GM12865 (cell line): Measurements from ENCODE around the gene STRIP1.
A peak's percentile ranks its signal among the peaks of the same experiment; 100 is the strongest.

Source experiments
- DNase-seq: peaks from one replicate; pipeline ENCODE4 v3.0.0; 2010; ENCODE audit warnings: low read depth
- H3K4me3 ChIP-seq: 2 replicates; pipeline ENCODE4 v1.5.1; 2011; ENCODE audit warnings: mild to moderate bottlenecking, low read depth, low read length, control low read depth
- CTCF ChIP-seq: IDR thresholded peaks from 2 replicates; pipeline ENCODE4 v1.5.1; 2011; ENCODE audit warnings: low read length, control low read depth, low read depth, inconsistent platforms; ENCODE audit not compliant: insufficient read depth; ENCODE audit errors: missing control alignments

The STRIP1 gene

GRCh38 chr1:110049801-110050601 lies 15.6 kb downstream of the STRIP1 start:
- no peak for TF ChIP-seq CTCF
- DNase-seq, result no peak
- H3K4me3 ChIP-seq, result no peak overlapping the region

- no peak overlapping the region for H3K4me3 ChIP-seq
- no peak for TF ChIP-seq CTCF
- no peak for DNase-seq
These were observed 16.3 kb downstream of the STRIP1 start for GRCh38 chr1:110050602-110051261.

GRCh38 chr1:110051262-110051648 lies 16.8 kb downstream of the STRIP1 start:
- no peak for TF ChIP-seq CTCF
- DNase-seq, result no peak
- no peak overlapping the region for H3K4me3 ChIP-seq

GRCh38 chr1:110053552-110054428 lies 19.4 kb downstream of the STRIP1 start:
- peak; percentile 65 for DNase-seq
- no peak overlapping the region for H3K4me3 ChIP-seq
- peak; percentile 98 for TF ChIP-seq CTCF

GRCh38 chr1:110055493-110056284 lies 21.3 kb downstream of the STRIP1 start:
- TF ChIP-seq CTCF, result no peak
- DNase-seq, result no peak
- H3K4me3 ChIP-seq, result no peak overlapping the region

GRCh38 chr1:110056285-110056683 lies 21.9 kb downstream of the STRIP1 start:
- no peak for TF ChIP-seq CTCF
- no peak overlapping the region for H3K4me3 ChIP-seq

More at GRCh38 chr1:110056285-110056683, 21.9 kb downstream of the STRIP1 start:
- DNase-seq, result no peak
